Measurements from ENCODE around the gene OPN4. TPM values are rescaled to one million over a fixed set of nuclear protein-coding genes. Genes with fewer than 3 reads are reported as not detected.

Gene OPN4
- total RNA-seq, 1 donor from 2014 or later = not detected

GRCh38 chr10:86699125-86699524 lies 44.8 kb downstream of the OPN4 start:
- intact Hi-C loops (cut with micrococcal nuclease) = no loop called here

- intact Hi-C loops (cut with micrococcal nuclease) = no loop called here
Observed at GRCh38 chr10:86699541-86699940, 45.2 kb downstream of the OPN4 start.

- intact Hi-C loops (cut with micrococcal nuclease) = no loop called here
Observed at GRCh38 chr10:86699991-86700840, 45.9 kb downstream of the OPN4 start.

- intact Hi-C loops (cut with micrococcal nuclease) = no loop called here
Observed at GRCh38 chr10:86700851-86701617, 46.7 kb downstream of the OPN4 start.

- intact Hi-C loops (cut with micrococcal nuclease) = no loop called here
Observed at GRCh38 chr10:86703176-86703575, 48.8 kb downstream of the OPN4 start.

- intact Hi-C loops (cut with micrococcal nuclease) = no loop called here
Observed at GRCh38 chr10:86705139-86705538, 50.8 kb downstream of the OPN4 start.

GRCh38 chr10:86705905-86706304 lies 51.6 kb downstream of the OPN4 start:
- intact Hi-C loops (cut with micrococcal nuclease) = no loop called here

GRCh38 chr10:86706401-86706841 lies 52.1 kb downstream of the OPN4 start:
- intact Hi-C loops (cut with micrococcal nuclease) = no loop called here

- intact Hi-C loops (cut with micrococcal nuclease) = no loop called here
Observed at GRCh38 chr10:86706977-86707376, 52.6 kb downstream of the OPN4 start.

GRCh38 chr10:86707505-86707904 lies 53.2 kb downstream of the OPN4 start:
- intact Hi-C loops (cut with micrococcal nuclease) = no loop called here

- intact Hi-C loops (cut with micrococcal nuclease) = no loop called here
Observed at GRCh38 chr10:86708068-86708782, 53.9 kb downstream of the OPN4 start.

- intact Hi-C loops (cut with micrococcal nuclease) = no loop called here
Observed at GRCh38 chr10:86708783-86709380, 54.5 kb downstream of the OPN4 start.

GRCh38 chr10:86709396-86710185 lies 55.2 kb downstream of the OPN4 start:
- intact Hi-C loops (cut with micrococcal nuclease) = loop anchor here (2.0 kb wide), 2 partner anchors 189 to 261 kb away; partner anchors contain the start of gene WAPL

- intact Hi-C loops (cut with micrococcal nuclease) = loop anchor here (1.0 to 2.0 kb wide), 6 partner anchors 45 to 383 kb away; partner anchors contain the start of genes BMPR1A, GLUD1 and WAPL
Observed at GRCh38 chr10:86710987-86711512, 56.7 kb downstream of the OPN4 start.

- intact Hi-C loops (cut with micrococcal nuclease) = loop anchor here (1.0 to 2.0 kb wide), 6 partner anchors 45 to 383 kb away; partner anchors contain the start of genes BMPR1A, GLUD1 and WAPL
Observed at GRCh38 chr10:86711513-86712316, 57.4 kb downstream of the OPN4 start.

GRCh38 chr10:86712317-86712707 lies 58.0 kb downstream of the OPN4 start:
- intact Hi-C loops (cut with micrococcal nuclease) = no loop called here

- intact Hi-C loops (cut with micrococcal nuclease) = no loop called here
Observed at GRCh38 chr10:86715156-86715795, 60.9 kb downstream of the OPN4 start.

- intact Hi-C loops (cut with micrococcal nuclease) = no loop called here
Observed at GRCh38 chr10:86715836-86716235, 61.5 kb downstream of the OPN4 start.

Measured in T-helper 2 cell treated with Interferon-gamma antibody and Interleukin-4, amounts not matched to agents 100 ng/mL and 5 ng/mL, for 36 hours (primary cell).